Neuronal stem cell (in vitro differentiated cells): ENCODE measurements around the gene KIF1A.
A peak's percentile ranks its signal among the peaks of the same experiment; 100 is the strongest.

Source experiments
- DNase-seq: peaks from one replicate; pipeline ENCODE4 v3.0.0-alpha.2; 2013; ENCODE audit warnings: low spot score
- H2AFZ ChIP-seq: one replicate; pipeline ENCODE4 v1.6.1; 2013; ENCODE audit warnings: mild to moderate bottlenecking, low read length, inconsistent platforms
- H2AK5ac ChIP-seq: 2 replicates; pipeline ENCODE4 v1.6.1; 2013; ENCODE audit warnings: low read depth, mild to moderate bottlenecking, inconsistent platforms, low read length, moderate library complexity, mixed read lengths
- H2BK120ac ChIP-seq: 2 replicates; pipeline ENCODE4 v1.6.1; 2013; ENCODE audit warnings: low read depth, mild to moderate bottlenecking, inconsistent platforms, low read length, moderate library complexity, mixed read lengths
- H2BK12ac ChIP-seq: one replicate; pipeline ENCODE4 v1.6.1; 2013; ENCODE audit warnings: low read length, inconsistent platforms
- H2BK15ac ChIP-seq: 2 replicates; pipeline ENCODE4 v1.6.1; 2013; ENCODE audit warnings: mild to moderate bottlenecking, low read length, inconsistent platforms, mixed read lengths
- H2BK5ac ChIP-seq: one replicate; pipeline ENCODE4 v1.6.1; 2013; ENCODE audit warnings: inconsistent platforms, mild to moderate bottlenecking, low read length, moderate library complexity
- H3K14ac ChIP-seq: one replicate; pipeline ENCODE4 v1.6.1; 2013; ENCODE audit warnings: low read length, inconsistent platforms
- H3K18ac ChIP-seq: 2 replicates; pipeline ENCODE4 v1.6.1; 2013; ENCODE audit warnings: low read length, inconsistent platforms
- H3K23ac ChIP-seq: 2 replicates; pipeline ENCODE4 v1.6.1; 2013; ENCODE audit warnings: low read depth, mild to moderate bottlenecking, mixed read lengths, low read length, inconsistent platforms; ENCODE audit not compliant: poor library complexity
- H3K27ac ChIP-seq: replicated peaks from 3 replicates; pipeline ENCODE4 v1.5.1; 2013; ENCODE audit warnings: low read length, inconsistent platforms
- H3K27me3 ChIP-seq, 3 experiments: 2 replicates each; pipeline ENCODE4 v1.6.1; 2013; ENCODE audit warnings: low read length in 3 of 3, mild to moderate bottlenecking in 2 of 3, inconsistent platforms in 1 of 3, low read depth in 1 of 3, mixed read lengths in 1 of 3, moderate library complexity in 1 of 3; ENCODE audit not compliant: control insufficient read depth in 3 of 3, insufficient read depth in 3 of 3
- H3K36me3 ChIP-seq, 2 donors: replicated peaks in 1 of 2; 2 replicates each; pipeline ENCODE4 v1.6.1; 2013; ENCODE audit warnings: low read length in 2 of 2; ENCODE audit not compliant: control insufficient read depth in 2 of 2, insufficient read depth in 2 of 2
- H3K4ac ChIP-seq: 2 replicates; pipeline ENCODE4 v1.6.1; 2013; ENCODE audit warnings: inconsistent platforms, mild to moderate bottlenecking, low read length, moderate library complexity
- H3K4me1 ChIP-seq, 2 donors: 1 replicate in 1 of 2; 2 replicates in 1 of 2; pipeline ENCODE4 v1.6.1; 2013; ENCODE audit warnings: low read length in 2 of 2, low read depth in 1 of 2; ENCODE audit not compliant: control insufficient read depth in 2 of 2, insufficient read depth in 1 of 2
- H3K4me2 ChIP-seq: one replicate; pipeline ENCODE4 v1.6.1; 2013; ENCODE audit warnings: mild to moderate bottlenecking, low read length, inconsistent platforms; ENCODE audit not compliant: insufficient read depth, poor library complexity, severe bottlenecking
- H3K4me3 ChIP-seq, 2 donors: 2 replicates each; pipeline ENCODE4 v1.5.1; 2013; ENCODE audit warnings: low read length in 2 of 2, mild to moderate bottlenecking in 2 of 2, inconsistent platforms in 1 of 2, moderate library complexity in 1 of 2
- H3K79me1 ChIP-seq: one replicate; pipeline ENCODE4 v1.6.1; 2013; ENCODE audit warnings: low read depth, mild to moderate bottlenecking, inconsistent platforms, low read length, moderate library complexity
- H3K9ac ChIP-seq: one replicate; pipeline ENCODE4 v1.6.1; 2013; ENCODE audit warnings: mild to moderate bottlenecking, low read depth, low read length, inconsistent platforms; ENCODE audit not compliant: poor library complexity
- H3K9me3 ChIP-seq, 2 donors: replicated peaks in 1 of 2; 2 replicates each; pipeline versions ENCODE3 to v1.6.1; 2013; ENCODE audit warnings: low read length in 2 of 2, mild to moderate bottlenecking in 2 of 2, inconsistent platforms in 1 of 2, low read depth in 1 of 2, mixed read lengths in 1 of 2, moderate library complexity in 1 of 2; ENCODE audit not compliant: control insufficient read depth in 2 of 2, insufficient read depth in 1 of 2
- H4K8ac ChIP-seq: one replicate; pipeline ENCODE4 v1.6.1; 2013; ENCODE audit warnings: low read depth, mild to moderate bottlenecking, inconsistent platforms, low read length, moderate library complexity
- H4K91ac ChIP-seq: one replicate; pipeline ENCODE4 v1.6.1; 2013; ENCODE audit warnings: low read length, low read depth, mild to moderate bottlenecking, inconsistent platforms; ENCODE audit not compliant: poor library complexity
- WGBS, 2 donors: extraction: QIAGEN DNeasy Blood & Tissue Kit; methylation state at CpG; one replicate each; pipeline ENCODE4 v1.1.7; 2013; ENCODE audit warnings: missing lambda C conversion rate in 2 of 2, mixed read lengths in 1 of 2; ENCODE audit not compliant: insufficient read length in 2 of 2, insufficient replicate concordance in 1 of 2; ENCODE audit errors: extremely low coverage in 2 of 2; 5-methylcytosine and 5-hydroxymethylcytosine counted together

Gene KIF1A

DNA sequence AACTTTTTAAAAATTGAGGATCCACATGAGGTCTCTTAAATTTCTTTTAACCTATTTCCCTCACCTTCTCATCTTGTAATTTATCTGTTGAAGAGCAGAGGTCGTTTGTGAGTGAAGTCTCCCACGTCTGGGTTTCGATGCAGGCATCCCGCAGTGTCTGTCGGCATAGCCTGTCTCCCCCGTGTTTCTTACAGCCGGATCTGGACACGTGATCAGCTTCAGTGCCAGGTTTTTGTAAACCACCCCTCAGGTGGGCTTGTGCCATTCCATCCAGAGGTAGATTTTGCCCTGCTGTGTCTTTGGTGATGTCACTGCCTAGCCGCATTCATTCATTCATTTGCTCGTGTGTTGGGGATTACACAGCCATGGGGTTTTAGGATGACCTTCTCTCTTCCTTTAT is 112.2 kb downstream of the KIF1A start:
- Histone ChIP-seq H3K9ac (no peak overlapping the region), H3K14ac (no peak overlapping the region), H3K4me2 (no peak overlapping the region), H4K91ac (no peak overlapping the region), H2BK5ac (no peak overlapping the region), H3K23ac (no peak overlapping the region), H3K79me1 (no peaks in the 10 kb centered on the region), H3K4me1 (no peaks in the 10 kb centered on the region), H2BK120ac (no peak overlapping the region), H3K27ac (no peak overlapping the region), H3K36me3 (no peaks in the 10 kb centered on the region), H2BK15ac (no peak overlapping the region), H4K8ac (no peak overlapping the region), H3K9me3 (no peaks in the 10 kb centered on the region), H3K4me3 (no peak overlapping the region), H2AFZ (no peak overlapping the region), H2AK5ac (no peak overlapping the region), H3K27me3 (peaks cover 0 to 37% (median 0%) of the 10 kb centered on the region in 3 experiments), H3K18ac (no peak overlapping the region), H2BK12ac (no peak overlapping the region), H3K4ac (no peak overlapping the region)
- WGBS, 2 donors, result no CpG with 5 or more reads among the region's 10 CpGs
- DNase-seq, result no peak

DNA sequence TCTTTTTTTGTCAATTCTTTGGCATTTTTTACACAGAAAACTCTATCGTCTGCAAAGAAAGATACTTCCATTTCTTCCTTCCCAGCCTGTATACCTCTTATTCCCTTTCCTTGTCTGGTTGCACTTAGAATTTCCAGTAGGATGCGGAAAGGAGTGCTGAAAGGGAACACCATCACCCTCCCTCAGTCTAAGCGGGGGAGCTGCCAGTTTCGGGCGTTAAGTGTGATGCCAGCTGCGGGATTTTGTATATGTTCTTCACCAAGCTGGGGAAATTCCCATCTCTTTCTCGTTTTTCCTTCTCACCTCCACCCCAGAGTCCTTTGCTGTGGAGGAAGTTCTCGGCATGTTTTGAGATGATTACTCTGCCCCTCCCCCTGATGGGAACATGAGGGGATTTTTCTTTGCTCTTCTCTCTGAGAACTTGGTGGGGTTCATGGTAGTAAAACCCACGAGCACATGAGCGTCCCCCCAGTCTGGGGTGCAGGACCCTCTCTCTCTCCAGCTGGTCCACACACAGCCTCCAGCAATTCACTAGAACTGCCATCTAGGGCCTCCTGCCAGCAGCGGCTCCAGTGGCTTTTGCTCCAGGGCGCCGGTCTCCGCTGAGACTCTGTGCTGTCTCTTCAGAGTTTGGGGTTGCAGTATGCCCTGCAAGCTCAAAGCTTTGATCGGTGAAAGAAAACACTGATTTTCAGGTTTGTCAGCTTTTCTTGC is 112.8 kb downstream of the KIF1A start:
- Histone ChIP-seq H4K8ac (no peak overlapping the region), H3K27me3 (peaks cover 0 to 43% (median 0%) of the 10 kb centered on the region in 3 experiments), H3K4ac (no peak overlapping the region), H2AK5ac (no peak overlapping the region), H3K36me3 (no peaks in the 10 kb centered on the region), H4K91ac (no peak overlapping the region), H3K4me3 (no peak overlapping the region), H2AFZ (no peak overlapping the region), H3K23ac (no peak overlapping the region), H2BK15ac (no peak overlapping the region), H3K79me1 (no peaks in the 10 kb centered on the region), H2BK120ac (no peak overlapping the region), H3K4me1 (no peaks in the 10 kb centered on the region), H2BK12ac (no peak overlapping the region), H3K9ac (no peak overlapping the region), H3K9me3 (no peaks in the 10 kb centered on the region), H3K18ac (no peak overlapping the region), H3K27ac (no peak overlapping the region), H3K4me2 (no peak overlapping the region), H2BK5ac (no peak overlapping the region), H3K14ac (no peak overlapping the region)
- WGBS, 2 donors, result no CpG with 5 or more reads among the region's 15 CpGs
- no peak for DNase-seq

DNA sequence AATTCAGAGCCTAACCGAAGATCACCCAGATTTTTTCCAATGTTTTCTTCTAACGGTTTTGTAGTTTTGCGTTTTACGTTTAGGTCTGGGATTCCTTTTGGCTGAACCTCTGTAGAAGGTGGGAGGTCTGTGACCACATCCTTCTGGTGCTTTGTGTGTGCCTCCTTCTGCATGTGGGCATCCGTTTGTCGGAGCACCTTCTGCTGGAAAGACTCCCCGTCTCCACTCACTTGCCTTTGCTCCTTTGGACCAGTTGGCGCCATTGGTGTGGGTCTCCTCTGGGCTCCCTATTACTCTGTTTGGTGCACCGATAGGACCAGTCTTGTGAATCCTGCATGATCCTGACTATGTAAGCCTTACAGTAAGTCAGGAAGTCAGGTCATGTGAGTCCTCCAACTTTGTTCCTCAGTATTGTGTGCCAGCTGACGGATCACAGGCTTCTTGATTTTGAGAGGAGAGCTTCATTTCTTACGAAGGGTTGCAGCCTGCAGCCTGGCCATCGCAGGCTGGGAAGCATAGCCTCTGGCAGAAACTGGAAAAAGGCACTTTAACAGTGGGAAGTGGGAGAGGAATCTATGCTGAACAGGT is 114.7 kb downstream of the KIF1A start:
- Histone ChIP-seq H4K8ac (no peak overlapping the region), H2BK5ac (no peak overlapping the region), H2BK120ac (no peak overlapping the region), H3K23ac (no peak overlapping the region), H3K27ac (no peak overlapping the region), H3K14ac (no peak overlapping the region), H2BK15ac (no peak overlapping the region), H2AK5ac (peak overlapping the region; percentile 17), H3K9ac (no peak overlapping the region), H3K36me3 (no peaks in the 10 kb centered on the region), H3K4me2 (no peak overlapping the region), H3K18ac (no peak overlapping the region), H3K4ac (no peak overlapping the region), H2BK12ac (no peak overlapping the region), H3K4me3 (peak overlapping the region in 1 of 2 donors; percentile 44), H3K4me1 (no peaks in the 10 kb centered on the region), H3K9me3 (no peaks in the 10 kb centered on the region), H2AFZ (no peak overlapping the region), H4K91ac (no peak overlapping the region), H3K79me1 (no peaks in the 10 kb centered on the region), H3K27me3 (peaks cover 0 to 40% (median 0%) of the 10 kb centered on the region in 3 experiments)
- no CpG with 5 or more reads among the region's 12 CpGs for WGBS, 2 donors
- no peak for DNase-seq

DNA sequence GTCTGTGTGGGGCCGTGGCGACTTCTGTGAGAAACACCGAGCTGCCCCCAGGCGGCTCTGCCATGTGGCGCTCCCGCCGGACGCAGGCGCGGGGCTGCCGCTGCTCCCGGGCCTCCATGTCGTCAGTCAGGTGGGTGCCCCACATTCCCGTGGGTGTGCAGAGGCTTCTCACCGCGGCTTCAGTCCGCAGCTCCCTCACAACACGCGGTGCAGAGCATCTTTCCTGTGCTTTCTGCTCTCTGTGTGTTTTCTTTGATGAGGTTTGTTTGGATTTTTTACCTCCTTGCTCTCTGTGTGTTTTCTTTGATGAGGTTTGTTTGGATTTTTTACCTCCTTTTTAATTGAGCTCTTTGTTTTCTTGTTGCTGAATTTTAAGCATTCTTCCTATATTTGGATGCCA is 115.4 kb downstream of the KIF1A start:
- peaks cover 0 to 40% (median 0%) of the 10 kb centered on the region in 3 experiments for H3K27me3 ChIP-seq
- no peak overlapping the region for H2AK5ac ChIP-seq
- no peak overlapping the region for H3K4me2 ChIP-seq
- H3K4me1 ChIP-seq, result no peaks in the 10 kb centered on the region
- no peak overlapping the region for H4K8ac ChIP-seq
- H3K36me3 ChIP-seq, result no peaks in the 10 kb centered on the region
- no peak overlapping the region for H2BK5ac ChIP-seq
- H3K79me1 ChIP-seq, result no peaks in the 10 kb centered on the region
- no peak overlapping the region for H2AFZ ChIP-seq
- no peak overlapping the region for H3K4ac ChIP-seq
- H4K91ac ChIP-seq, result no peak overlapping the region
- H3K14ac ChIP-seq, result no peak overlapping the region
- no peak overlapping the region for H2BK15ac ChIP-seq
- H3K18ac ChIP-seq, result peak overlapping the region; percentile 28
- no peak overlapping the region for H3K23ac ChIP-seq
- H3K4me3 ChIP-seq, result no peak overlapping the region
- H2BK12ac ChIP-seq, result no peak overlapping the region
- H3K27ac ChIP-seq, result no peak overlapping the region
- H3K9me3 ChIP-seq, result no peaks in the 10 kb centered on the region
- H3K9ac ChIP-seq, result no peak overlapping the region
- no peak overlapping the region for H2BK120ac ChIP-seq
- DNase-seq, result no peak
- WGBS, 2 donors, result no CpG with 5 or more reads among the region's 19 CpGs
